Stomach (tissue), 9 donors: ENCODE results near the gene MTO1. TPM values are rescaled to one million over a fixed set of nuclear protein-coding genes. Genes with fewer than 3 reads are reported as not detected.

Experiments
- DNase-seq, 2 donors: peaks; one replicate each; pipeline versions ENCODE4 v3.0.0 to v3.0.0-alpha.2; 2013 to 2019
- H3K27ac ChIP-seq, 5 donors: fragments of 200-600 bp in 4 of 5; sonication (generic) in 4 of 5; one replicate each; pipeline ENCODE4 v1.5.1; 2013 to 2019; ENCODE audit warnings: mild to moderate bottlenecking in 1 of 5, moderate library complexity in 1 of 5
- H3K27me3 ChIP-seq, 3 donors: fragments of 200-600 bp; sonication (generic); one replicate each; pipeline ENCODE4 v1.5.1; 2017 to 2019; ENCODE audit warnings: mixed run types in 1 of 3
- H3K36me3 ChIP-seq, 4 donors: fragments of 200-600 bp; sonication (generic); 1 replicate in 3 of 4; 2 replicates in 1 of 4; pipeline ENCODE4 v1.5.1; 2016 to 2019
- H3K4me1 ChIP-seq, 4 donors: fragments of 200-600 bp; sonication (generic); one replicate each; pipeline ENCODE4 v1.5.1; 2016 to 2019
- H3K4me3 ChIP-seq, 4 donors: fragments of 200-600 bp; sonication (generic) in 3 of 4; one replicate each; pipeline ENCODE4 v1.5.1; 2016 to 2019; ENCODE audit warnings: mild to moderate bottlenecking in 1 of 4
- H3K9me3 ChIP-seq, 4 donors: fragments of 200-600 bp; sonication (generic); one replicate each; pipeline ENCODE4 v1.5.1; 2016 to 2019
- CTCF ChIP-seq, 7 experiments: fragments of 450-650 bp in 4 of 7; fragments of 200-600 bp in 3 of 7; sonication (generic) in 3 of 7; IDR thresholded peaks; one replicate each; pipeline ENCODE4 v1.5.1; 2016 to 2019; ENCODE audit warnings: antibody characterized with exemption in 7 of 7, control low read depth in 2 of 7, mild to moderate bottlenecking in 1 of 7
- EP300 ChIP-seq: sonication (generic); formaldehyde crosslinking; IDR thresholded peaks from one replicate; pipeline ENCODE4 v1.6.1; 2017; ENCODE audit warnings: antibody characterized with exemption
- POLR2A ChIP-seq, 4 donors: fragments of 450-650 bp; IDR thresholded peaks; one replicate each; pipeline ENCODE4 v1.6.1; 2016; ENCODE audit warnings: antibody characterized with exemption in 4 of 4, control low read depth in 2 of 4, mild to moderate bottlenecking in 1 of 4, moderate library complexity in 1 of 4
- POLR2AphosphoS5 ChIP-seq, 3 donors: sonication (generic); formaldehyde crosslinking; IDR thresholded peaks; one replicate each; pipeline ENCODE4 v1.6.1; 2016; ENCODE audit warnings: antibody characterized with exemption in 3 of 3
- WGBS, 5 donors: extraction: QIAGEN DNeasy Blood & Tissue Kit in 3 of 5; methylation state at CpG; one replicate each; pipeline versions ENCODE4 v1.1.5 to v1.1.7; 2013 to 2018; 5-methylcytosine and 5-hydroxymethylcytosine counted together
- intact Hi-C: fragments of 100-400 bp; cut with DNase I; formaldehyde crosslinking; loops from one replicate; pipeline ENCODE4 v1.15.1; 2023; ENCODE audit warnings: low total_unique reads
- polyA plus RNA-seq, 3 donors: library from polyadenylated mRNA; stranded (reverse); fragments of 200-250 nt; gene quantifications; one replicate each; pipeline ENCODE4 v1.2.3, GENCODE V29; 2013
- total RNA-seq, 5 donors: library from RNA; depleted of rRNA; stranded (reverse); fragments of >200 nt; gene quantifications; one replicate each; pipeline versions ENCODE4 v1.1.0 to v1.2.3, GENCODE V29; 2014 to 2016
- donor health status: healthy with polysubstance abuse.
- donor health status: Bipolar disorder and iron deficiency.
- donor health status: healthy.

Gene MTO1
- total and polyA plus RNA-seq, 8 donors, result 3.2 to 53.7 (median 11.6) TPM

GRCh38 chr6:73525546-73526330, 64.2 kb downstream of the MTO1 start:
- peaks cover 10 to 25% (median 22%) of the 10 kb centered on the region in 4 donors for H3K4me1 ChIP-seq
- no peak overlapping the region for H3K4me3 ChIP-seq
- WGBS, 5 donors, result 87 to 96% (median 94%) methylated on average over 3 of the region's 3 CpGs
- no peak overlapping the region for H3K27ac ChIP-seq
- TF ChIP-seq POLR2AphosphoS5 (IDR thresholded peaks at IDR 0.05), result no peak
- TF ChIP-seq EP300, result no peak
- no peak for TF ChIP-seq POLR2A (IDR thresholded peaks at IDR 0.05)
- no peaks in the 10 kb centered on the region for H3K36me3 ChIP-seq
- no peaks in the 10 kb centered on the region for H3K9me3 ChIP-seq
- DNase-seq, result no peak
- intact Hi-C loops, result no loop called here
- H3K27me3 ChIP-seq, result no peaks in the 10 kb centered on the region

- H3K4me3 ChIP-seq, result no peak overlapping the region
- peaks cover 0 to 6% (median 5%) of the 10 kb centered on the region in 4 donors for H3K4me1 ChIP-seq
- no peak overlapping the region for H3K27ac ChIP-seq
- no peaks in the 10 kb centered on the region for H3K9me3 ChIP-seq
- DNase-seq, result no peak
- TF ChIP-seq EP300 (no peak), POLR2AphosphoS5 (IDR thresholded peaks at IDR 0.05) (no peak), POLR2A (IDR thresholded peaks at IDR 0.05) (no peak), CTCF (IDR thresholded peaks at IDR 0.05) (no peak)
- no peaks in the 10 kb centered on the region for H3K36me3 ChIP-seq
- WGBS, 5 donors, result 24 to 48% (median 42%) methylated on average over 7 of the region's 7 CpGs
- H3K27me3 ChIP-seq, result no peaks in the 10 kb centered on the region
- intact Hi-C loops, result no loop called here
These were observed 67.4 kb downstream of the MTO1 start for GRCh38 chr6:73528897-73529296.

GRCh38 chr6:73532293-73532692, 70.8 kb downstream of the MTO1 start:
- WGBS, 5 donors, result 84 to 91% (median 85%) methylated on average over 3 of the region's 3 CpGs

GRCh38 chr6:73534628-73535027, 73.1 kb downstream of the MTO1 start:
- no peak overlapping the region for H3K4me3 ChIP-seq
- H3K4me1 ChIP-seq, result no peaks in the 10 kb centered on the region
- no peak for DNase-seq
- WGBS, 5 donors, result 58 to 66% (median 63%) methylated on average over 2 of the region's 2 CpGs
- H3K36me3 ChIP-seq, result no peaks in the 10 kb centered on the region
- H3K27ac ChIP-seq, result no peak overlapping the region
- intact Hi-C loops, result no loop called here
- TF ChIP-seq EP300, result no peak
- no peak for TF ChIP-seq POLR2AphosphoS5 (IDR thresholded peaks at IDR 0.05)
- no peaks in the 10 kb centered on the region for H3K27me3 ChIP-seq
- no peaks in the 10 kb centered on the region for H3K9me3 ChIP-seq

More at GRCh38 chr6:73532293-73532692, 70.8 kb downstream of the MTO1 start:
- DNase-seq, result no peak
- Histone ChIP-seq H3K36me3 (no peaks in the 10 kb centered on the region), H3K4me3 (no peak overlapping the region), H3K4me1 (no peaks in the 10 kb centered on the region), H3K9me3 (no peaks in the 10 kb centered on the region), H3K27ac (no peak overlapping the region), H3K27me3 (no peaks in the 10 kb centered on the region)
- no peak for TF ChIP-seq CTCF (IDR thresholded peaks at IDR 0.05)
- intact Hi-C loops, result no loop called here

GRCh38 chr6:73537677-73538076, 76.1 kb downstream of the MTO1 start:
- TF ChIP-seq CTCF (IDR thresholded peaks at IDR 0.05), result no peak
- TF ChIP-seq POLR2AphosphoS5 (IDR thresholded peaks at IDR 0.05), result no peak
- no peak for TF ChIP-seq EP300
- TF ChIP-seq POLR2A (IDR thresholded peaks at IDR 0.05), result no peak
- WGBS, 5 donors, result 71 to 86% (median 80%) methylated on average over 3 of the region's 3 CpGs

More at GRCh38 chr6:73537677-73538076, 76.1 kb downstream of the MTO1 start:
- no peaks in the 10 kb centered on the region for H3K27me3 ChIP-seq
- H3K36me3 ChIP-seq, result no peaks in the 10 kb centered on the region
- intact Hi-C loops, result no loop called here
- H3K9me3 ChIP-seq, result no peaks in the 10 kb centered on the region
- no peak overlapping the region for H3K27ac ChIP-seq
- H3K4me1 ChIP-seq, result no peaks in the 10 kb centered on the region
- no peak for DNase-seq
- H3K4me3 ChIP-seq, result no peak overlapping the region
